ENCODE measurements around the gene TXNDC12. TPM values are rescaled to one million over a fixed set of nuclear protein-coding genes. Genes with fewer than 3 reads are reported as not detected.
"Not testable (repeated sequence)": the region's sequence is repeated elsewhere in the genome, so short reads cannot be mapped to it uniquely, and the experiment has no call there.

The TXNDC12 gene
- total RNA-seq, 1 experiment from 2014 or later: 77.5 TPM

DNA sequence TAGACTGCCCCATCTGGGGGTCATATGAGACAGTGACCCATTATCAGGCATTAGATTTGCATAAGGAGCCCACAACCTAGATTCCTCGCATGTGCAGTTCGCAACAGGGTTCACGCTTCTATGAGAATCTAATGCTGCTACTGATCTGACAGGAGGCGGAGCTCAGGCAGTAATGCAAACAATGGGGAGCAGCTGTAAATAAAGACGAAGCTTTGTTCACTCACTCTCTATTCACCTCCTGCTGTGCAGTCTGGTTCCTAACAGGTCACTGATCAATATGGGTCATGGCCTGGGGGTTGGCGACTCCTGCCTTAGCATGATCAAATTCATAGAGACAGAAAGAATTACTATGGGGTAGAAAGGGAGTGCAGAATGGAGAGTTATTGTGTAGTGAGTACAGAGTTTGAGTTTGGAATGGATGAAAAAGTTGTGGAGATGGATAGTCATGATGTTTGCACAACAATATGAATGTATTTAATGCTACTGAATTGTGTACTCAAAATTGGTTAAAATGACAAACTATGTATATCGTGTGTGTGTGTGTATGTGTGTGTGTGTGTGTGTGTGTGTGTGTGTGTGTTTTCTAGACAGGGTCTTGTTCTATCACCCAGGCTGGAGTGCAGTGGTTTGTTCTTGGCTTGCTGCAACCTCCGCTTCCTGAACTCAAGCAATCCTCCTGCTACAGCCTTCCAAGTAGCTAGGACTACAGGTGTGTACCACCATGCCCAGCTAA is 43.3 kb upstream of the TXNDC12 start:
- Histone ChIP-seq H3K4me3 (ENCODE audit: low read depth in 2 of 2, low read length in 2 of 2) (no peak overlapping the region), H3K9me3 (ENCODE audit: control insufficient read depth, insufficient read depth, low read depth, low read length) (no peaks in the 10 kb centered on the region), H3K36me3 (ENCODE audit: control insufficient read depth, insufficient read depth, low read length) (no peaks in the 10 kb centered on the region), H3K27me3 (ENCODE audit: control insufficient read depth, insufficient read depth, low read length) (no peaks in the 10 kb centered on the region), H3K27ac (ENCODE audit: low read length) (no peak overlapping the region), H3K4me1 (ENCODE audit: control insufficient read depth, insufficient read depth, low read length) (no peaks in the 10 kb centered on the region)
- in situ Hi-C loops (cut with HindIII; ENCODE audit: low pct_unique_long_range_greater_than_20kb, low sequenced_read_pairs): no loop called here
- no TSS peak for BruUV-seq (replicated peaks)
- TF ChIP-seq TCF7L2 (IDR thresholded peaks at IDR 0.05; ENCODE audit: low read depth, low read length): no peak
- TF ChIP-seq, protein P1, sequence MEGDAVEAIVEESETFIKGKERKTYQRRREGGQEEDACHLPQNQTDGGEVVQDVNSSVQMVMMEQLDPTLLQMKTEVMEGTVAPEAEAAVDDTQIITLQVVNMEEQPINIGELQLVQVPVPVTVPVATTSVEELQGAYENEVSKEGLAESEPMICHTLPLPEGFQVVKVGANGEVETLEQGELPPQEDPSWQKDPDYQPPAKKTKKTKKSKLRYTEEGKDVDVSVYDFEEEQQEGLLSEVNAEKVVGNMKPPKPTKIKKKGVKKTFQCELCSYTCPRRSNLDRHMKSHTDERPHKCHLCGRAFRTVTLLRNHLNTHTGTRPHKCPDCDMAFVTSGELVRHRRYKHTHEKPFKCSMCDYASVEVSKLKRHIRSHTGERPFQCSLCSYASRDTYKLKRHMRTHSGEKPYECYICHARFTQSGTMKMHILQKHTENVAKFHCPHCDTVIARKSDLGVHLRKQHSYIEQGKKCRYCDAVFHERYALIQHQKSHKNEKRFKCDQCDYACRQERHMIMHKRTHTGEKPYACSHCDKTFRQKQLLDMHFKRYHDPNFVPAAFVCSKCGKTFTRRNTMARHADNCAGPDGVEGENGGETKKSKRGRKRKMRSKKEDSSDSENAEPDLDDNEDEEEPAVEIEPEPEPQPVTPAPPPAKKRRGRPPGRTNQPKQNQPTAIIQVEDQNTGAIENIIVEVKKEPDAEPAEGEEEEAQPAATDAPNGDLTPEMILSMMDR (IDR thresholded peaks at IDR 0.05): no peak
- DNase-seq (ENCODE audit: low read depth, low spot score) (no peak), ATAC-seq (no peak)
- ChIA-PET CTCF (no interaction called here), POLR2A (no interaction called here)
- intact Hi-C loops (cut with micrococcal nuclease; ENCODE audit: unreplicated experiment): no loop called here

DNA sequence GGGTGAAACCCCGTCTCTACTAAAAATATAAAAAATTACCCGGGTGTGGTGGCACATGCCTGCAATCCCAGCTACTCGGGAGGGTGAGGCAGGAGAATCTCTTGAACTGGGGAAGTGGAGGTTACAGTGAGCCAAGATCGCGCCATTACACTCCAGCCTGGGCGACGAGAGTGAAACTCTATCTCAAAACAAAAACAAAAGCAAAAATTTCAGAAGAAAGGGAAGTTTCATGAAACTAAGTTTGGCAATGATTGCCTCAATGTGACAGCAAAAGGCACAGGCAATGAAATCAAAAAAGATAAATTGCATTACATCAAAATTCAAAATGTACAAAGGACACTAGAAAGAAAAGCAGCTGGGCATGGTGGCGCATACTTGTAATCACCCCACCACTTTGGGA is 41.2 kb upstream of the TXNDC12 start:
- ATAC-seq (no peak), DNase-seq (ENCODE audit: low read depth, low spot score) (no peak)
- POLR2A ChIA-PET: no interaction called here
- no TSS peak for BruUV-seq (replicated peaks)
- H3K9me3 ChIP-seq (ENCODE audit: control insufficient read depth, insufficient read depth, low read depth, low read length): no peaks in the 10 kb centered on the region
- TF ChIP-seq TCF7L2 (IDR thresholded peaks at IDR 0.05; ENCODE audit: low read depth, low read length): no peak
- TF ChIP-seq SIN3A (IDR thresholded peaks at IDR 0.05; ENCODE audit: borderline replicate concordance, insufficient read depth, low read depth, low read length): no peak
- TF ChIP-seq, protein P2, sequence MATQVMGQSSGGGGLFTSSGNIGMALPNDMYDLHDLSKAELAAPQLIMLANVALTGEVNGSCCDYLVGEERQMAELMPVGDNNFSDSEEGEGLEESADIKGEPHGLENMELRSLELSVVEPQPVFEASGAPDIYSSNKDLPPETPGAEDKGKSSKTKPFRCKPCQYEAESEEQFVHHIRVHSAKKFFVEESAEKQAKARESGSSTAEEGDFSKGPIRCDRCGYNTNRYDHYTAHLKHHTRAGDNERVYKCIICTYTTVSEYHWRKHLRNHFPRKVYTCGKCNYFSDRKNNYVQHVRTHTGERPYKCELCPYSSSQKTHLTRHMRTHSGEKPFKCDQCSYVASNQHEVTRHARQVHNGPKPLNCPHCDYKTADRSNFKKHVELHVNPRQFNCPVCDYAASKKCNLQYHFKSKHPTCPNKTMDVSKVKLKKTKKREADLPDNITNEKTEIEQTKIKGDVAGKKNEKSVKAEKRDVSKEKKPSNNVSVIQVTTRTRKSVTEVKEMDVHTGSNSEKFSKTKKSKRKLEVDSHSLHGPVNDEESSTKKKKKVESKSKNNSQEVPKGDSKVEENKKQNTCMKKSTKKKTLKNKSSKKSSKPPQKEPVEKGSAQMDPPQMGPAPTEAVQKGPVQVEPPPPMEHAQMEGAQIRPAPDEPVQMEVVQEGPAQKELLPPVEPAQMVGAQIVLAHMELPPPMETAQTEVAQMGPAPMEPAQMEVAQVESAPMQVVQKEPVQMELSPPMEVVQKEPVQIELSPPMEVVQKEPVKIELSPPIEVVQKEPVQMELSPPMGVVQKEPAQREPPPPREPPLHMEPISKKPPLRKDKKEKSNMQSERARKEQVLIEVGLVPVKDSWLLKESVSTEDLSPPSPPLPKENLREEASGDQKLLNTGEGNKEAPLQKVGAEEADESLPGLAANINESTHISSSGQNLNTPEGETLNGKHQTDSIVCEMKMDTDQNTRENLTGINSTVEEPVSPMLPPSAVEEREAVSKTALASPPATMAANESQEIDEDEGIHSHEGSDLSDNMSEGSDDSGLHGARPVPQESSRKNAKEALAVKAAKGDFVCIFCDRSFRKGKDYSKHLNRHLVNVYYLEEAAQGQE (IDR thresholded peaks at IDR 0.05; ENCODE audit: insufficient read depth in 1 of 2, low read depth in 2 of 2, low read length in 1 of 2): no peak
- no peak for TF ChIP-seq POLR2AphosphoS5 (IDR thresholded peaks at IDR 0.05; ENCODE audit: low read depth, low read length)
- TF ChIP-seq, protein P1 (IDR thresholded peaks at IDR 0.05): no peak
- CTCF ChIA-PET: no interaction called here
- no peaks in the 10 kb centered on the region for H3K27me3 ChIP-seq (ENCODE audit: control insufficient read depth, insufficient read depth, low read length)
- H3K27ac ChIP-seq (ENCODE audit: low read length): no peak overlapping the region
- no peaks in the 10 kb centered on the region for H3K4me1 ChIP-seq (ENCODE audit: control insufficient read depth, insufficient read depth, low read length)
- intact Hi-C loops (cut with micrococcal nuclease; ENCODE audit: unreplicated experiment): no loop called here
- in situ Hi-C loops (cut with HindIII; ENCODE audit: low pct_unique_long_range_greater_than_20kb, low sequenced_read_pairs): no loop called here
- no peaks in the 10 kb centered on the region for H3K36me3 ChIP-seq (ENCODE audit: control insufficient read depth, insufficient read depth, low read length)
- no peak overlapping the region for H3K4me3 ChIP-seq (ENCODE audit: low read depth in 2 of 2, low read length in 2 of 2)

DNA sequence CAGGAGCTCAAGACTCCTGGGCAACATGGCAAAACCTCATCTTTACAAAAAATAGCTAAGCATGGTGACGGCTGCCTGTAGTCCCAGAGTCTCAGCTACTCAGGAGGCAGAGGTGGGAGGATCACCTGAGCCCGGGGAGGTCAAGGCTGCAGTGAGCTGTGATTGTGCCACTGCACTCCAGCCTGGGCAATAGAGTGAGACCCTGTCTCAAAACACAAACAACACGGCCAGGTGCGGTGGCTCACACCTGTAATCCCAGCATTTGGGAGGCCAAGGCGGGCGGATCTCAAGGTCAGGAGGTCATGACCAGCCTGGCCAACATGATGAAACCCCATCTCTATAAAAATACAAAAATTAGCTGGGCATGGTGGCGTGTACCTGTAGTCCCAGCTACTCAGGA is 39.3 kb upstream of the TXNDC12 start:
- peak; percentile 55 for ATAC-seq
- H3K9me3 ChIP-seq (ENCODE audit: control insufficient read depth, insufficient read depth, low read depth, low read length); H3K27me3 ChIP-seq (ENCODE audit: control insufficient read depth, insufficient read depth, low read length); in situ Hi-C loops (cut with HindIII; ENCODE audit: low pct_unique_long_range_greater_than_20kb, low sequenced_read_pairs); H3K27ac ChIP-seq (ENCODE audit: low read length); CTCF ChIA-PET; DNase-seq (ENCODE audit: low read depth, low spot score); BruUV-seq (replicated peaks); H3K4me3 ChIP-seq (ENCODE audit: low read depth in 2 of 2, low read length in 2 of 2); intact Hi-C loops (cut with micrococcal nuclease; ENCODE audit: unreplicated experiment); H3K4me1 ChIP-seq (ENCODE audit: control insufficient read depth, insufficient read depth, low read length): not testable (repeated sequence)
- POLR2A ChIA-PET: interaction anchor here (0.6 kb wide), 1 partner anchor 274 kb away, joined by 8 read pairs; no protein-coding TSS in a partner anchor
- peaks cover 10% of the 10 kb centered on the region for H3K36me3 ChIP-seq (ENCODE audit: control insufficient read depth, insufficient read depth, low read length)

DNA sequence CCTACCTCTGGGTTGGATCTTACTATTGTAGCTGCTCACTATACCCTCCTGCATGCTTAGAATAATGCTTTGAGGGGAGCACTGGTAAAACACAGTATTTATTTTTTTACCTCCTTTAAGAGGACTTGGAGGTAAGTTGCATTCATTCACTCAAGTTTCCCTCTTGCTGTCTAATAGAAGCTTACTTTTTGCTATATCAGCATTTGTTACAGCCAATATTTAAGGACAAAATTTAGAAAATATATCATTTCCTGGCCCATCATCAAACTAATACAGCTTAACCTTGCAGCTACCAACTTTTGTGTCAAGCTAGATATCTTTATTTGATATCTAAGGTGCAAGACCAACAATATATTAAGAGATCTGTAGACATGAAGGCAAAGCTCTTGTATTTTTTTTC is 32.9 kb upstream of the TXNDC12 start:
- BruUV-seq (replicated peaks); CTCF ChIA-PET; in situ Hi-C loops (cut with HindIII; ENCODE audit: low pct_unique_long_range_greater_than_20kb, low sequenced_read_pairs): not testable (repeated sequence)

More for the DNA sequence above, 32.9 kb upstream of the TXNDC12 start:
- POLR2A ChIA-PET: interaction anchor here (0.6 kb wide), 1 partner anchor 673 kb away, joined by 6 read pairs; no protein-coding TSS in a partner anchor
- H3K27ac ChIP-seq (ENCODE audit: low read length); H3K27me3 ChIP-seq (ENCODE audit: control insufficient read depth, insufficient read depth, low read length); H3K9me3 ChIP-seq (ENCODE audit: control insufficient read depth, insufficient read depth, low read depth, low read length); ATAC-seq; H3K4me1 ChIP-seq (ENCODE audit: control insufficient read depth, insufficient read depth, low read length); H3K4me3 ChIP-seq (ENCODE audit: low read depth in 2 of 2, low read length in 2 of 2); intact Hi-C loops (cut with micrococcal nuclease; ENCODE audit: unreplicated experiment); DNase-seq (ENCODE audit: low read depth, low spot score): not testable (repeated sequence)
- peaks cover 34% of the 10 kb centered on the region for H3K36me3 ChIP-seq (ENCODE audit: control insufficient read depth, insufficient read depth, low read length)
